Hepatic stellate cell (primary cell): ENCODE data around the gene NUP93.

ENCODE experiments used
- DNase-seq: peaks from one replicate; pipeline ENCODE4 v3.0.0; 2011; ENCODE audit warnings: low spot score

NUP93 gene

GRCh38 chr16:56743840-56744239 lies 13.9 kb downstream of the NUP93 start:
- DNase-seq: peak; percentile 67

GRCh38 chr16:56744996-56745640 lies 15.2 kb downstream of the NUP93 start:
- DNase-seq: no peak

- no peak for DNase-seq
Measured at GRCh38 chr16:56747486-56748045, 17.6 kb downstream of the NUP93 start.

GRCh38 chr16:56748191-56748590 lies 18.3 kb downstream of the NUP93 start:
- no peak for DNase-seq

GRCh38 chr16:56748826-56749225 lies 18.9 kb downstream of the NUP93 start:
- no peak for DNase-seq

- DNase-seq: no peak
Measured at GRCh38 chr16:56749672-56750491, 20.0 kb downstream of the NUP93 start.

- DNase-seq: no peak
Measured at GRCh38 chr16:56753410-56753809, 23.5 kb downstream of the NUP93 start.

GRCh38 chr16:56755038-56755437 lies 25.1 kb downstream of the NUP93 start:
- no peak for DNase-seq

- no peak for DNase-seq
Measured at GRCh38 chr16:56758432-56758831, 28.5 kb downstream of the NUP93 start.

GRCh38 chr16:56758930-56759329 lies 29.0 kb downstream of the NUP93 start:
- DNase-seq: no peak

GRCh38 chr16:56763291-56763916 lies 33.5 kb downstream of the NUP93 start:
- DNase-seq: no peak

- no peak for DNase-seq
Measured at GRCh38 chr16:56764835-56765234, 34.9 kb downstream of the NUP93 start.

- no peak for DNase-seq
Measured at GRCh38 chr16:56765949-56766348, 36.0 kb downstream of the NUP93 start.

GRCh38 chr16:56767024-56767423 lies 37.1 kb downstream of the NUP93 start:
- no peak for DNase-seq

GRCh38 chr16:56769677-56770076 lies 39.7 kb downstream of the NUP93 start:
- no peak for DNase-seq

GRCh38 chr16:56771558-56772279 lies 41.8 kb downstream of the NUP93 start:
- DNase-seq: no peak

- no peak for DNase-seq
Measured at GRCh38 chr16:56773532-56773931, 43.6 kb downstream of the NUP93 start.

- no peak for DNase-seq
Measured at GRCh38 chr16:56774016-56774680, 44.2 kb downstream of the NUP93 start.

GRCh38 chr16:56775162-56775561 lies 45.2 kb downstream of the NUP93 start:
- DNase-seq: no peak

GRCh38 chr16:56776562-56776961 lies 46.6 kb downstream of the NUP93 start:
- DNase-seq: no peak

GRCh38 chr16:56777001-56777400 lies 47.1 kb downstream of the NUP93 start:
- DNase-seq: no peak

GRCh38 chr16:56777482-56777881 lies 47.6 kb downstream of the NUP93 start:
- DNase-seq: no peak
